Loucy (cell line): ENCODE data around the gene OTOS.

Source experiments
- H2AFZ ChIP-seq: fragments of 200-600 bp; sonication (generic); 2 replicates; pipeline ENCODE4 v1.6.0; 2016; ENCODE audit warnings: antibody characterized with exemption, mild to moderate bottlenecking, low read length, moderate library complexity
- H3F3A ChIP-seq: fragments of 200-600 bp; 2 replicates; pipeline ENCODE4 v1.6.0; 2016; ENCODE audit warnings: antibody characterized with exemption, low read depth, mild to moderate bottlenecking
- H3K27me3 ChIP-seq: fragments of 200-600 bp; sonication (generic); 2 replicates; pipeline ENCODE4 v1.6.1; 2014; ENCODE audit warnings: low read length, mild to moderate bottlenecking; ENCODE audit not compliant: insufficient read depth, poor library complexity, severe bottlenecking
- H3K36me3 ChIP-seq: fragments of 200-600 bp; sonication (generic); 2 replicates; pipeline ENCODE4 v1.6.1; 2016; ENCODE audit warnings: low read length; ENCODE audit not compliant: insufficient read depth
- H3K4me1 ChIP-seq: fragments of 200-600 bp; sonication (generic); 2 replicates; pipeline ENCODE4 v1.5.1; 2014; ENCODE audit warnings: low read length, mild to moderate bottlenecking; ENCODE audit not compliant: insufficient read depth, poor library complexity, severe bottlenecking
- H3K4me2 ChIP-seq: fragments of 200-600 bp; sonication (generic); 2 replicates; pipeline ENCODE4 v1.6.0; 2014; ENCODE audit warnings: antibody characterized with exemption, low read length, low read depth, mild to moderate bottlenecking; ENCODE audit not compliant: poor library complexity, severe bottlenecking
- H3K4me3 ChIP-seq: fragments of 200-600 bp; sonication (generic); 2 replicates; pipeline ENCODE4 v1.5.1; 2014; ENCODE audit warnings: low read length, mild to moderate bottlenecking, mixed read lengths; ENCODE audit not compliant: poor library complexity, severe bottlenecking
- H3K79me2 ChIP-seq: fragments of 200-600 bp; sonication (generic); 2 replicates; pipeline ENCODE4 v1.6.1; 2014; ENCODE audit warnings: low read length; ENCODE audit not compliant: insufficient read depth
- H3K9ac ChIP-seq: fragments of 200-600 bp; sonication (generic); 2 replicates; pipeline ENCODE4 v1.6.0; 2014; ENCODE audit warnings: mild to moderate bottlenecking, low read depth, low read length, moderate library complexity; ENCODE audit not compliant: poor library complexity, severe bottlenecking
- H3K9me2 ChIP-seq: fragments of 200-600 bp; sonication (generic); replicated peaks from 2 replicates; pipeline ENCODE4 v1.6.1; 2016; ENCODE audit warnings: low read depth, low read length, mixed read lengths
- H3K9me3 ChIP-seq: fragments of 200-600 bp; sonication (generic); 2 replicates; pipeline ENCODE4 v1.6.1; 2014; ENCODE audit warnings: mild to moderate bottlenecking, antibody characterized with exemption, low read length, low read depth; ENCODE audit not compliant: insufficient read depth
- H4K20me1 ChIP-seq: fragments of 200-600 bp; sonication (generic); 2 replicates; pipeline ENCODE4 v1.6.0; 2014; ENCODE audit warnings: antibody characterized with exemption, low read length, mild to moderate bottlenecking; ENCODE audit not compliant: insufficient read depth, poor library complexity, severe bottlenecking
- CTCF ChIP-seq: fragments of 200-600 bp; sonication (generic); conservative IDR thresholded peaks from 2 replicates; pipeline ENCODE4 v1.5.1; 2014; ENCODE audit warnings: mild to moderate bottlenecking, antibody characterized with exemption, low read length
- EZH2phosphoT487 ChIP-seq: fragments of 200-600 bp; IDR thresholded peaks from 2 replicates; pipeline ENCODE4 v1.6.1; 2018; ENCODE audit warnings: antibody characterized with exemption, mild to moderate bottlenecking, moderate library complexity, borderline replicate concordance

OTOS gene

DNA sequence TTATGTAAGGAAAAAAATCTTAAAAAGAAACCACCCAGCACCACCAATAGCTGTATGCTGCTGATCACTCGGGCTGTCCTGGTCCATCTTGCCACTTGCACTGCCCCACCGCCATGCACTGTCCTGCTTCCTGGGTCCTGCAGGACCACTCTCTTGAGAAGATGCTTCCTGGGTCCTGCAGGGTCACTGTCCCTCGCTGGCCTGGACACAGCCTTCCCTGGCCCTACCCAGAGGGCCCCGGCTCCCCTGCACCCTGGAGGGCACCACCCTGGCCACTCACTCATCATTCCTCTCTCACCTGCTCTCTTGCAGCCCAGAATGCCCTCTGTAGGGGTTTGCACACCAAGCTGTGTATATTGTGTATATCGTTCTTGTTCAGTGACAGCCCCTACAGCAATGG is 2.4 kb upstream of the OTOS start:
- H3K9ac ChIP-seq, result no peak overlapping the region
- no peaks in the 10 kb centered on the region for H3K4me1 ChIP-seq
- H3K27me3 ChIP-seq, result no peaks in the 10 kb centered on the region
- no peaks in the 10 kb centered on the region for H4K20me1 ChIP-seq
- TF ChIP-seq CTCF (no peak), EZH2phosphoT487 (no peak)
- H3F3A ChIP-seq, result no peaks in the 10 kb centered on the region
- H2AFZ ChIP-seq, result no peak overlapping the region
- H3K9me2 ChIP-seq, result no peaks in the 10 kb centered on the region
- H3K9me3 ChIP-seq, result no peaks in the 10 kb centered on the region
- H3K4me3 ChIP-seq, result no peak overlapping the region
- no peaks in the 10 kb centered on the region for H3K36me3 ChIP-seq
- no peaks in the 10 kb centered on the region for H3K79me2 ChIP-seq
- no peak overlapping the region for H3K4me2 ChIP-seq

- H3K4me2 ChIP-seq, result no peak overlapping the region
- H3K4me1 ChIP-seq, result no peaks in the 10 kb centered on the region
- no peaks in the 10 kb centered on the region for H3K9me3 ChIP-seq
Measured at GRCh38 chr2:240142256-240142775, 1.9 kb upstream of the OTOS start.

GRCh38 chr2:240141736-240142135 is 1.3 kb upstream of the OTOS start:
- H3K9me2 ChIP-seq, result no peaks in the 10 kb centered on the region
- H4K20me1 ChIP-seq, result no peaks in the 10 kb centered on the region
- no peaks in the 10 kb centered on the region for H3K27me3 ChIP-seq
- no peaks in the 10 kb centered on the region for H3K9me3 ChIP-seq
- H3K4me1 ChIP-seq, result peaks cover under 1% of the 10 kb centered on the region
- H3K4me3 ChIP-seq, result no peak overlapping the region
- H3K9ac ChIP-seq, result no peak overlapping the region
- H3F3A ChIP-seq, result no peaks in the 10 kb centered on the region
- H3K4me2 ChIP-seq, result no peak overlapping the region
- TF ChIP-seq EZH2phosphoT487 (no peak), CTCF (no peak)
- no peaks in the 10 kb centered on the region for H3K36me3 ChIP-seq
- no peak overlapping the region for H2AFZ ChIP-seq
- no peaks in the 10 kb centered on the region for H3K79me2 ChIP-seq

More at GRCh38 chr2:240142256-240142775, 1.9 kb upstream of the OTOS start:
- TF ChIP-seq CTCF (no peak), EZH2phosphoT487 (no peak)
- H2AFZ ChIP-seq, result no peak overlapping the region
- no peaks in the 10 kb centered on the region for H4K20me1 ChIP-seq
- H3K9me2 ChIP-seq, result no peaks in the 10 kb centered on the region
- H3K4me3 ChIP-seq, result no peak overlapping the region
- no peaks in the 10 kb centered on the region for H3K36me3 ChIP-seq
- H3K79me2 ChIP-seq, result no peaks in the 10 kb centered on the region
- no peaks in the 10 kb centered on the region for H3K27me3 ChIP-seq
- no peaks in the 10 kb centered on the region for H3F3A ChIP-seq
- H3K9ac ChIP-seq, result no peak overlapping the region
